Measurements from ENCODE around the gene NOTUM.

NOTUM gene

GRCh38 chr17:82006468-82007227 is 45.7 kb upstream of the NOTUM start:
- Histone ChIP-seq H3F3A (ENCODE audit: control insufficient read depth, insufficient read depth) (no peaks in the 10 kb centered on the region), H3K79me2 (ENCODE audit: control insufficient read depth, low read length) (no peaks in the 10 kb centered on the region), H3K4me2 (ENCODE audit: low read length) (no peak overlapping the region), H3K4me1 (ENCODE audit: control insufficient read depth, low read length) (no peaks in the 10 kb centered on the region), H3K27ac (ENCODE audit: low read depth, low read length) (no peak overlapping the region), H3K36me3 (ENCODE audit: control insufficient read depth, low read length) (no peaks in the 10 kb centered on the region), H3K9me2 (replicated peaks; ENCODE audit: control insufficient read depth, low read length) (no peaks in the 10 kb centered on the region), H4K20me1 (ENCODE audit: control insufficient read depth, insufficient read depth, low read depth, low read length) (no peaks in the 10 kb centered on the region), H3K27me3 (ENCODE audit: control insufficient read depth, low read length) (no peaks in the 10 kb centered on the region), H3K4me3 (ENCODE audit: low read length) (no peak overlapping the region), H3K9me3 (ENCODE audit: control insufficient read depth, insufficient read depth, low read length) (no peaks in the 10 kb centered on the region)
- TF ChIP-seq EZH2phosphoT487 (IDR thresholded peaks at IDR 0.05; ENCODE audit: borderline replicate concordance, low read length) (no peak), CTCF (IDR thresholded peaks at IDR 0.05; ENCODE audit: low read depth, low read length, poor library complexity, severe bottlenecking) (no peak)

GRCh38 chr17:82005701-82006348 is 44.8 kb upstream of the NOTUM start:
- H3K4me2 ChIP-seq (ENCODE audit: low read length): no peak overlapping the region
- no peak overlapping the region for H3K4me3 ChIP-seq (ENCODE audit: low read length)
- no peaks in the 10 kb centered on the region for H4K20me1 ChIP-seq (ENCODE audit: control insufficient read depth, insufficient read depth, low read depth, low read length)
- no peaks in the 10 kb centered on the region for H3K27me3 ChIP-seq (ENCODE audit: control insufficient read depth, low read length)
- no peaks in the 10 kb centered on the region for H3F3A ChIP-seq (ENCODE audit: control insufficient read depth, insufficient read depth)
- no peaks in the 10 kb centered on the region for H3K79me2 ChIP-seq (ENCODE audit: control insufficient read depth, low read length)
- no peak overlapping the region for H3K27ac ChIP-seq (ENCODE audit: low read depth, low read length)
- no peaks in the 10 kb centered on the region for H3K9me3 ChIP-seq (ENCODE audit: control insufficient read depth, insufficient read depth, low read length)
- TF ChIP-seq CTCF (IDR thresholded peaks at IDR 0.05; ENCODE audit: low read depth, low read length, poor library complexity, severe bottlenecking) (no peak), EZH2phosphoT487 (IDR thresholded peaks at IDR 0.05; ENCODE audit: borderline replicate concordance, low read length) (no peak)
- H3K4me1 ChIP-seq (ENCODE audit: control insufficient read depth, low read length): no peaks in the 10 kb centered on the region
- H3K9me2 ChIP-seq (replicated peaks; ENCODE audit: control insufficient read depth, low read length): no peaks in the 10 kb centered on the region
- no peaks in the 10 kb centered on the region for H3K36me3 ChIP-seq (ENCODE audit: control insufficient read depth, low read length)

GRCh38 chr17:82004517-82005455 is 43.8 kb upstream of the NOTUM start:
- Histone ChIP-seq H3K79me2 (ENCODE audit: control insufficient read depth, low read length) (no peaks in the 10 kb centered on the region), H3K4me2 (ENCODE audit: low read length) (no peak overlapping the region), H3K9me2 (replicated peaks; ENCODE audit: control insufficient read depth, low read length) (no peaks in the 10 kb centered on the region), H3K9me3 (ENCODE audit: control insufficient read depth, insufficient read depth, low read length) (no peaks in the 10 kb centered on the region), H3F3A (ENCODE audit: control insufficient read depth, insufficient read depth) (no peaks in the 10 kb centered on the region), H3K4me1 (ENCODE audit: control insufficient read depth, low read length) (no peaks in the 10 kb centered on the region), H3K4me3 (ENCODE audit: low read length) (no peak overlapping the region), H3K36me3 (ENCODE audit: control insufficient read depth, low read length) (no peaks in the 10 kb centered on the region), H3K27me3 (ENCODE audit: control insufficient read depth, low read length) (no peaks in the 10 kb centered on the region), H4K20me1 (ENCODE audit: control insufficient read depth, insufficient read depth, low read depth, low read length) (no peaks in the 10 kb centered on the region), H3K27ac (ENCODE audit: low read depth, low read length) (no peak overlapping the region)
- TF ChIP-seq CTCF (IDR thresholded peaks at IDR 0.05; ENCODE audit: low read depth, low read length, poor library complexity, severe bottlenecking): no peak
- TF ChIP-seq EZH2phosphoT487 (IDR thresholded peaks at IDR 0.05; ENCODE audit: borderline replicate concordance, low read length): no peak
